Smooth muscle cell (in vitro differentiated cells): ENCODE data around the gene ATP8A2. TPM values are rescaled to one million over a fixed set of nuclear protein-coding genes. Genes with fewer than 3 reads are reported as not detected.

Source experiments
- DNase-seq: peaks from one replicate; lab custom pipeline; 2025; ENCODE audit not compliant: unreplicated experiment; lab: John Stamatoyannopoulos, UW
- H2AFZ ChIP-seq: fragments of 200-600 bp; sonication (generic); 2 replicates; pipeline ENCODE4 v1.6.0; 2016; ENCODE audit warnings: antibody characterized with exemption, low read depth, mild to moderate bottlenecking
- H3F3A ChIP-seq: fragments of 200-600 bp; sonication (generic); 2 replicates; pipeline ENCODE4 v1.6.0; 2017; ENCODE audit warnings: antibody characterized with exemption, low read depth
- H3K27ac ChIP-seq: fragments of 200-600 bp; sonication (generic); 2 replicates; pipeline ENCODE4 v1.5.1; 2016; ENCODE audit warnings: low read depth, mild to moderate bottlenecking
- H3K27me3 ChIP-seq: fragments of 200-600 bp; sonication (generic); 2 replicates; pipeline ENCODE4 v1.6.1; 2016; ENCODE audit warnings: low read depth, mild to moderate bottlenecking
- H3K36me3 ChIP-seq: fragments of 200-600 bp; sonication (generic); 2 replicates; pipeline ENCODE4 v1.5.1; 2016; ENCODE audit warnings: low read depth
- H3K4me1 ChIP-seq: fragments of 200-600 bp; sonication (generic); 2 replicates; pipeline ENCODE4 v1.5.1; 2016; ENCODE audit warnings: low read depth
- H3K4me2 ChIP-seq: fragments of 200-600 bp; sonication (generic); 2 replicates; pipeline ENCODE4 v1.6.0; 2016; ENCODE audit warnings: mild to moderate bottlenecking
- H3K4me3 ChIP-seq: fragments of 200-600 bp; sonication (generic); 2 replicates; pipeline ENCODE4 v1.5.1; 2016; ENCODE audit warnings: mild to moderate bottlenecking
- H3K79me2 ChIP-seq: fragments of 200-600 bp; sonication (generic); 2 replicates; pipeline ENCODE4 v1.6.0; 2016; ENCODE audit warnings: low read depth, mild to moderate bottlenecking
- H3K9ac ChIP-seq: fragments of 200-600 bp; sonication (generic); 2 replicates; pipeline ENCODE4 v1.6.0; 2016; ENCODE audit warnings: low read depth
- H3K9me3 ChIP-seq: fragments of 200-600 bp; sonication (generic); replicated peaks from 2 replicates; pipeline ENCODE4 v1.5.1; 2016; ENCODE audit warnings: low read depth
- H4K20me1 ChIP-seq: fragments of 200-600 bp; sonication (generic); 2 replicates; pipeline ENCODE4 v1.6.0; 2016; ENCODE audit warnings: low read depth
- WGBS: methylation state at CpG from one replicate; pipeline ENCODE4 v1.1.7; 2016; ENCODE audit warnings: low lambda C conversion rate; 5-methylcytosine and 5-hydroxymethylcytosine counted together
- polyA plus RNA-seq: library from polyadenylated mRNA; unstranded; fragments of >200 nt; fragmentation: Nextera tagmentation; extraction: Ambion mirVana; gene quantifications from 2 replicates; pipeline ENCODE4 v1.2.1, GENCODE V29; 2016
- total RNA-seq: library from RNA; depleted of rRNA; stranded (reverse); fragments of >200 nt; gene quantifications from 2 replicates; pipeline ENCODE4 v1.2.3, GENCODE V29; 2014
- TF ChIP-seq, protein P1 (sequence below): fragments of 200-600 bp; sonication (generic); IDR thresholded peaks from 2 replicates; pipeline ENCODE4 v1.5.1; 2017; ENCODE audit warnings: borderline replicate concordance, mild to moderate bottlenecking, antibody characterized with exemption; ENCODE audit not compliant: insufficient read depth, poor library complexity, severe bottlenecking

ATP8A2 gene
- total and polyA plus RNA-seq, 2 experiments from 2014 or later: under 0.01 to 0.06 TPM

DNA sequence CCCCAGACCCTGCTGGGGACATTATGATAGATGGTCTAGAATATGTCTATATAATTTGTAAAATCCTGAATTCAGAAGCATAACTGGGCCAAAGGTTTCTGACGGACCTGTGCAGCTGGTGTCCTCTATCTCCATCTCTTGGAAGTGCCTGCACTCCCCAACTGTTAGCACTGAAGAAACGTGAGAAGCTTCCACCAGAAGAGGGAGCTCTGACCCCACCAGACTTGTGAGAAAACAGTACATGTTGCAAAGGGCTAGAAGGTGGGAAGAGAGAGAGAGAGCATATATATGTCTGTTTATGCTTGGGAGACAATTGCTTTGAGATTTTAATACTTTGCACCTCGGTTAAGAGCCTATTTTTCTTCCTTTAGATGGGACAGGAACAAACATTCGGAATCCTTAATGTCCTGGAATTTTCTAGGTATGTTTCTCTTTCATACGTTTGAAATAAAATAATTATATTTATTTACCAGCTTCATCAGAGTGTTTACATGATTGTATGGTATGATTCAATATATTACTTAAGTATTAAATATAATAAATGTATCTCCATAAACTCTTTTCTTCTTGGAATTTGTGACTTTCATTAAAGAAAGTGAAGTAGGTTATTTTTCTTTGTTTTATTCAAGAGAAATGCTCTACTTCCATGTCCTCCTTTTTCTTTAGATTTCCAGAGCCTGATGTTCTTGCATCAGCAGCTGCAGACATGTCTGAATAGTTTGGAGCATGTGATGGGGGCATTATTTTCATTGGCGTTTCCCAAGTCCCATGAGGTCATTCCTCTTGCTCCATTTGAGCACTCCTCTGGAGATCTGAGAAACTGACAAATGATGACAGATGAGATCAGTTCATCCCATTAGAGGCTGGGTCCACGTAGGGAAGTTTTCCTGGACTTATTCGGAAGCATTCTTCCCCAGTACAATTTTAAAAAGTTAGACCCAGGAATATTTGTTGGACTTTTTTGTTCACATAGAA is 202.9 kb downstream of the ATP8A2 start:
- WGBS: 39% methylated on average over 8 of the region's 8 CpGs
- H3K79me2 ChIP-seq: no peaks in the 10 kb centered on the region
- TF ChIP-seq, protein P1, sequence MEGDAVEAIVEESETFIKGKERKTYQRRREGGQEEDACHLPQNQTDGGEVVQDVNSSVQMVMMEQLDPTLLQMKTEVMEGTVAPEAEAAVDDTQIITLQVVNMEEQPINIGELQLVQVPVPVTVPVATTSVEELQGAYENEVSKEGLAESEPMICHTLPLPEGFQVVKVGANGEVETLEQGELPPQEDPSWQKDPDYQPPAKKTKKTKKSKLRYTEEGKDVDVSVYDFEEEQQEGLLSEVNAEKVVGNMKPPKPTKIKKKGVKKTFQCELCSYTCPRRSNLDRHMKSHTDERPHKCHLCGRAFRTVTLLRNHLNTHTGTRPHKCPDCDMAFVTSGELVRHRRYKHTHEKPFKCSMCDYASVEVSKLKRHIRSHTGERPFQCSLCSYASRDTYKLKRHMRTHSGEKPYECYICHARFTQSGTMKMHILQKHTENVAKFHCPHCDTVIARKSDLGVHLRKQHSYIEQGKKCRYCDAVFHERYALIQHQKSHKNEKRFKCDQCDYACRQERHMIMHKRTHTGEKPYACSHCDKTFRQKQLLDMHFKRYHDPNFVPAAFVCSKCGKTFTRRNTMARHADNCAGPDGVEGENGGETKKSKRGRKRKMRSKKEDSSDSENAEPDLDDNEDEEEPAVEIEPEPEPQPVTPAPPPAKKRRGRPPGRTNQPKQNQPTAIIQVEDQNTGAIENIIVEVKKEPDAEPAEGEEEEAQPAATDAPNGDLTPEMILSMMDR: peak; percentile 92
- H3K4me3 ChIP-seq: no peak overlapping the region
- no peak overlapping the region for H3K9ac ChIP-seq
- peaks cover 5% of the 10 kb centered on the region for H3K4me1 ChIP-seq
- no peaks in the 10 kb centered on the region for H3F3A ChIP-seq
- H3K4me2 ChIP-seq: no peak overlapping the region
- peak; percentile 19 for DNase-seq
- H4K20me1 ChIP-seq: no peaks in the 10 kb centered on the region
- no peak overlapping the region for H3K27ac ChIP-seq
- no peaks in the 10 kb centered on the region for H3K36me3 ChIP-seq
- no peaks in the 10 kb centered on the region for H3K9me3 ChIP-seq
- H3K27me3 ChIP-seq: peaks cover 40% of the 10 kb centered on the region
- no peak overlapping the region for H2AFZ ChIP-seq

DNA sequence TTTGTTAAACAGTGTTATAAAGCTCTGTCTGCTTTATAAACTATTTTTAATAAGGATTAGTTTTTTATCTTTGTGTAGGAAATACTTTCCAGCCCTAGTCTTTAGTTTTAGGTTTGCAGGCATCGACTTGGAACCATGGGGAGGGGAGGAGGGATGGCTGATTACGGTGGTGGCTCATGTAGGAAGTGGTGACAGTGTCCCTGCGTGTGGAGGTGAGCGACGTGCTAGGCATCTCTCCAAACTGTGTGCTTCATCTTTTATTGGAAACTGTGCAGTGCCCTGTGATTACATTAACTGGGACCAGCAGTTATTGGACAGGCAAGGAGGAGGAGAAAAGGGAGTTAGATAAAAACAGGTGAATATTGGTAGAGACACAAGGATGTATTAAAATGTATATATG is 203.8 kb downstream of the ATP8A2 start:
- no peak for DNase-seq
- WGBS: 70% methylated on average over 5 of the region's 5 CpGs
- no peaks in the 10 kb centered on the region for H3K79me2 ChIP-seq
- TF ChIP-seq, protein P1: no peak
- no peak overlapping the region for H3K9ac ChIP-seq
- no peaks in the 10 kb centered on the region for H3F3A ChIP-seq
- peaks cover 35% of the 10 kb centered on the region for H3K27me3 ChIP-seq
- no peaks in the 10 kb centered on the region for H3K9me3 ChIP-seq
- peaks cover 12% of the 10 kb centered on the region for H3K4me1 ChIP-seq
- no peaks in the 10 kb centered on the region for H3K36me3 ChIP-seq
- H4K20me1 ChIP-seq: no peaks in the 10 kb centered on the region
- H3K27ac ChIP-seq: no peak overlapping the region
- no peak overlapping the region for H3K4me3 ChIP-seq
- no peak overlapping the region for H2AFZ ChIP-seq
- H3K4me2 ChIP-seq: no peak overlapping the region

DNA sequence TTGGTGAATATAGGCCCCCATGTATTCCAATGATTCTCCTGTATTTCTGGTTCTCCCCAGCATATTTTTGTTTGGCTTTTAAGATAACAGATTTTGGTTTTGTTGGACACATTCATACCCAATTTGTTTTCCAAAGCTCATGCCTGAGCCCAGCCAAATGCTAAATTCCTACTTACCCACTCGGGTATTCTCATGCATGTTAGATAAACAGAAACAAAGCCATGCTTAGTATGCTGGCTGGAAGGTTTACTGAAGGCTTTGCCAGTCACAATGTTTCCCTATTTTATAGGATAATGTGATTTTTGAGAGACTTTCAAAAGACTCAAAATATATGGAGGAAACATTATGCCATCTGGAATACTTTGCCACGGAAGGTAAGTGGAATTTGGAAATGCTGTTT is 206.8 kb downstream of the ATP8A2 start:
- TF ChIP-seq, protein P1: no peak
- DNase-seq: no peak
- Histone ChIP-seq H3K27me3 (peaks cover 20% of the 10 kb centered on the region), H3K9me3 (no peaks in the 10 kb centered on the region), H3K36me3 (no peaks in the 10 kb centered on the region), H3K4me1 (peaks cover 12% of the 10 kb centered on the region), H3K79me2 (no peaks in the 10 kb centered on the region), H3K4me3 (no peak overlapping the region), H2AFZ (no peak overlapping the region), H3K4me2 (no peak overlapping the region), H3K9ac (no peak overlapping the region), H3K27ac (no peak overlapping the region), H3F3A (no peaks in the 10 kb centered on the region), H4K20me1 (no peaks in the 10 kb centered on the region)
- 80% methylated on average over 2 of the region's 2 CpGs for WGBS
